H9 (cell line): Measurements from ENCODE around the gene C12orf56. TPM values are rescaled to one million over a fixed set of nuclear protein-coding genes. Genes with fewer than 3 reads are reported as not detected.

Experiments used
- DNase-seq: peaks from one replicate; pipeline ENCODE4 v3.0.0-alpha.2; 2017
- H2AFZ ChIP-seq: one replicate; pipeline ENCODE4 v1.6.1; 2013; ENCODE audit warnings: mild to moderate bottlenecking, low read length, control low read depth, moderate library complexity
- H2AK5ac ChIP-seq: 2 replicates; pipeline ENCODE4 v1.6.1; 2013; ENCODE audit warnings: low read length, control low read depth, mixed read lengths; ENCODE audit not compliant: insufficient read length
- H2BK120ac ChIP-seq: one replicate; pipeline ENCODE4 v1.6.1; 2013; ENCODE audit warnings: low read depth, mild to moderate bottlenecking, low read length, control low read depth, inconsistent platforms; ENCODE audit not compliant: poor library complexity, severe bottlenecking
- H2BK12ac ChIP-seq: 2 replicates; pipeline ENCODE4 v1.6.1; 2013; ENCODE audit warnings: low read length, control low read depth, mixed read lengths, low read depth; ENCODE audit not compliant: insufficient read length
- H2BK15ac ChIP-seq: 2 replicates; pipeline ENCODE4 v1.6.1; 2013; ENCODE audit warnings: low read depth, low read length, control low read depth
- H2BK20ac ChIP-seq: one replicate; pipeline ENCODE4 v1.6.1; 2013; ENCODE audit warnings: low read depth, mild to moderate bottlenecking, low read length, control low read depth, inconsistent platforms; ENCODE audit not compliant: poor library complexity, severe bottlenecking
- H2BK5ac ChIP-seq: 2 replicates; pipeline ENCODE4 v1.6.1; 2013; ENCODE audit warnings: low read length, control low read depth, mixed read lengths; ENCODE audit not compliant: insufficient read length
- H3K14ac ChIP-seq: 2 replicates; pipeline ENCODE4 v1.6.1; 2013; ENCODE audit warnings: low read length, control low read depth; ENCODE audit not compliant: insufficient read depth
- H3K18ac ChIP-seq: 2 replicates; pipeline ENCODE4 v1.6.1; 2013; ENCODE audit warnings: low read depth, mild to moderate bottlenecking, mixed read lengths, low read length, control low read depth; ENCODE audit not compliant: insufficient read length
- H3K23ac ChIP-seq: 2 replicates; pipeline ENCODE4 v1.6.1; 2013; ENCODE audit warnings: low read length, control low read depth, mixed read lengths, low read depth; ENCODE audit not compliant: insufficient read length
- H3K23me2 ChIP-seq: 2 replicates; pipeline ENCODE4 v1.6.1; 2013; ENCODE audit warnings: low read depth, mild to moderate bottlenecking, mixed read lengths, low read length, control low read depth; ENCODE audit not compliant: insufficient read length, poor library complexity, severe bottlenecking
- H3K27ac ChIP-seq: 2 replicates; pipeline ENCODE4 v1.5.1; 2013; ENCODE audit warnings: low read length, control low read depth, mixed read lengths, low read depth; ENCODE audit not compliant: insufficient read length
- H3K27me3 ChIP-seq: 2 replicates; pipeline ENCODE4 v1.6.1; 2013; ENCODE audit warnings: low read length, control low read depth, inconsistent platforms; ENCODE audit not compliant: insufficient read depth
- H3K4ac ChIP-seq: 2 replicates; pipeline ENCODE4 v1.6.1; 2013; ENCODE audit warnings: low read depth, mild to moderate bottlenecking, control low read depth, inconsistent platforms, low read length, moderate library complexity
- H3K4me1 ChIP-seq: 2 replicates; pipeline ENCODE4 v1.6.1; 2013; ENCODE audit warnings: low read length, control low read depth, inconsistent platforms; ENCODE audit not compliant: insufficient read depth
- H3K4me2 ChIP-seq: 2 replicates; pipeline ENCODE4 v1.6.1; 2013; ENCODE audit warnings: low read length, control low read depth, mixed read lengths; ENCODE audit not compliant: insufficient read length, insufficient read depth
- H3K56ac ChIP-seq: 2 replicates; pipeline ENCODE4 v1.6.1; 2013; ENCODE audit warnings: low read depth, mild to moderate bottlenecking, mixed read lengths, low read length, control low read depth; ENCODE audit not compliant: insufficient read length
- H3K79me1 ChIP-seq: 2 replicates; pipeline ENCODE4 v1.6.1; 2013; ENCODE audit warnings: low read depth, mild to moderate bottlenecking, moderate library complexity, low read length, control low read depth, inconsistent platforms; ENCODE audit not compliant: insufficient read depth, poor library complexity, severe bottlenecking
- H3K79me2 ChIP-seq: 2 replicates; pipeline ENCODE4 v1.6.1; 2013; ENCODE audit warnings: low read length, control low read depth, inconsistent platforms; ENCODE audit not compliant: insufficient read depth
- H3K9ac ChIP-seq: 2 replicates; pipeline ENCODE4 v1.6.1; 2013; ENCODE audit warnings: low read length, control low read depth, mixed read lengths; ENCODE audit not compliant: insufficient read length; ENCODE audit errors: extremely low read depth
- H3K9me3 ChIP-seq: one replicate; pipeline ENCODE4 v1.6.1; 2013; ENCODE audit warnings: low read depth, low read length, inconsistent platforms; ENCODE audit not compliant: control insufficient read depth
- H3T11ph ChIP-seq: one replicate; pipeline ENCODE4 v1.6.1; 2013; ENCODE audit warnings: mild to moderate bottlenecking, low read length, control low read depth, inconsistent platforms
- H4K20me1 ChIP-seq: one replicate; pipeline ENCODE4 v1.6.1; 2013; ENCODE audit not compliant: control insufficient read depth, insufficient read length, insufficient read depth
- H4K5ac ChIP-seq: 2 replicates; pipeline ENCODE4 v1.6.1; 2013; ENCODE audit warnings: low read depth, mild to moderate bottlenecking, mixed read lengths, low read length, control low read depth; ENCODE audit not compliant: insufficient read length
- H4K8ac ChIP-seq: replicated peaks from 2 replicates; pipeline ENCODE4 v1.6.1; 2013; ENCODE audit warnings: low read length, control low read depth, mixed read lengths, low read depth; ENCODE audit not compliant: insufficient read length
- H4K91ac ChIP-seq: 2 replicates; pipeline ENCODE4 v1.6.1; 2013; ENCODE audit warnings: low read depth, mild to moderate bottlenecking, moderate library complexity, mixed read lengths, low read length, control low read depth; ENCODE audit not compliant: insufficient read length
- H3K27ac Mint-ChIP-seq, 3 experiments: 2 replicates in 2 of 3; 3 replicates in 1 of 3; pipeline ENCODE4 v1.8.0; 2020 to 2021; ENCODE audit warnings: mixed read lengths in 3 of 3, mild to moderate bottlenecking in 1 of 3, moderate library complexity in 1 of 3
- H3K27me3 Mint-ChIP-seq: 2 replicates; pipeline ENCODE4 v1.8.0; 2021; ENCODE audit warnings: low read depth, mild to moderate bottlenecking, moderate library complexity, mixed read lengths
- H3K36me3 Mint-ChIP-seq, 3 experiments: 2 replicates in 2 of 3; 3 replicates in 1 of 3; pipeline ENCODE4 v1.8.0; 2020 to 2021; ENCODE audit warnings: low read depth in 3 of 3, mixed read lengths in 3 of 3; ENCODE audit not compliant: insufficient read depth in 1 of 3
- H3K4me1 Mint-ChIP-seq, 2 experiments: 2 replicates each; pipeline ENCODE4 v1.8.0; 2020; ENCODE audit warnings: mixed read lengths in 2 of 2
- H3K4me3 Mint-ChIP-seq, 2 experiments: 2 replicates in 1 of 2; 3 replicates in 1 of 2; pipeline ENCODE4 v1.8.0; 2020 to 2021; ENCODE audit warnings: mild to moderate bottlenecking in 2 of 2, mixed read lengths in 2 of 2, moderate library complexity in 1 of 2
- H3K9me3 Mint-ChIP-seq, 2 experiments: 2 replicates in 1 of 2; 3 replicates in 1 of 2; pipeline ENCODE4 v1.8.0; 2020; ENCODE audit warnings: mild to moderate bottlenecking in 2 of 2, mixed read lengths in 2 of 2, moderate library complexity in 1 of 2
- WGBS: extraction: QIAGEN DNeasy Blood & Tissue Kit; methylation state at CpG from one replicate; pipeline ENCODE4 v1.1.7; 2013; ENCODE audit warnings: missing lambda C conversion rate, low lambda C conversion rate, mixed read lengths; ENCODE audit not compliant: insufficient read length; ENCODE audit errors: extremely low coverage; 5-methylcytosine and 5-hydroxymethylcytosine counted together
- total RNA-seq: library from RNA; stranded (reverse); gene quantifications from 2 replicates; pipeline ENCODE4 v1.2.1, GENCODE V29; 2021
- TF ChIP-seq, protein P1 (sequence below): fragments of 200-600 bp; sonication (generic); conservative IDR thresholded peaks from 3 replicates; pipeline ENCODE4 v1.8.0; 2021; ENCODE audit warnings: antibody characterized with exemption, mild to moderate bottlenecking

The C12orf56 gene
- total RNA-seq, 1 experiment from 2014 or later, result 2.2 TPM

- Histone ChIP-seq H3T11ph (no peak overlapping the region), H3K9ac (no peak overlapping the region), H2BK120ac (no peak overlapping the region), H2BK15ac (no peak overlapping the region), H3K27me3 (no peaks in the 10 kb centered on the region), H3K23ac (no peak overlapping the region), H3K79me1 (no peaks in the 10 kb centered on the region), H3K18ac (no peak overlapping the region), H3K4me2 (no peak overlapping the region), H2AK5ac (no peak overlapping the region), H2BK20ac (no peak overlapping the region), H3K4ac (no peak overlapping the region), H2BK12ac (no peak overlapping the region), H4K91ac (no peak overlapping the region), H3K56ac (no peak overlapping the region), H4K8ac (no peak overlapping the region), H3K9me3 (no peaks in the 10 kb centered on the region), H3K23me2 (no peaks in the 10 kb centered on the region), H2AFZ (no peak overlapping the region), H2BK5ac (no peak overlapping the region), H4K20me1 (no peaks in the 10 kb centered on the region), H3K27ac (no peak overlapping the region), H3K79me2 (no peaks in the 10 kb centered on the region), H3K14ac (no peak overlapping the region), H4K5ac (no peak overlapping the region), H3K4me1 (no peaks in the 10 kb centered on the region)
- H3K9me3 Mint-ChIP-seq, result no peaks in the 10 kb centered on the region
- no peak overlapping the region for H3K27ac Mint-ChIP-seq
- peaks cover 45 to 83% (median 77%) of the 10 kb centered on the region in 3 experiments; a peak in 6 of 7 replicates for H3K36me3 Mint-ChIP-seq
- H3K4me3 Mint-ChIP-seq, result no peak overlapping the region
- no peak for DNase-seq
- no CpG with 5 or more reads among the region's 2 CpGs for WGBS
- TF ChIP-seq, protein P1, sequence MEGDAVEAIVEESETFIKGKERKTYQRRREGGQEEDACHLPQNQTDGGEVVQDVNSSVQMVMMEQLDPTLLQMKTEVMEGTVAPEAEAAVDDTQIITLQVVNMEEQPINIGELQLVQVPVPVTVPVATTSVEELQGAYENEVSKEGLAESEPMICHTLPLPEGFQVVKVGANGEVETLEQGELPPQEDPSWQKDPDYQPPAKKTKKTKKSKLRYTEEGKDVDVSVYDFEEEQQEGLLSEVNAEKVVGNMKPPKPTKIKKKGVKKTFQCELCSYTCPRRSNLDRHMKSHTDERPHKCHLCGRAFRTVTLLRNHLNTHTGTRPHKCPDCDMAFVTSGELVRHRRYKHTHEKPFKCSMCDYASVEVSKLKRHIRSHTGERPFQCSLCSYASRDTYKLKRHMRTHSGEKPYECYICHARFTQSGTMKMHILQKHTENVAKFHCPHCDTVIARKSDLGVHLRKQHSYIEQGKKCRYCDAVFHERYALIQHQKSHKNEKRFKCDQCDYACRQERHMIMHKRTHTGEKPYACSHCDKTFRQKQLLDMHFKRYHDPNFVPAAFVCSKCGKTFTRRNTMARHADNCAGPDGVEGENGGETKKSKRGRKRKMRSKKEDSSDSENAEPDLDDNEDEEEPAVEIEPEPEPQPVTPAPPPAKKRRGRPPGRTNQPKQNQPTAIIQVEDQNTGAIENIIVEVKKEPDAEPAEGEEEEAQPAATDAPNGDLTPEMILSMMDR, result no peak
- no peaks in the 10 kb centered on the region for H3K4me1 Mint-ChIP-seq
- no peaks in the 10 kb centered on the region for H3K27me3 Mint-ChIP-seq
These were observed 23.3 kb upstream of the C12orf56 start for GRCh38 chr12:64413884-64414283.
